Measurements from ENCODE around the gene CDNF.

Gene CDNF

GRCh38 chr10:14798636-14799035 lies 39.2 kb downstream of the CDNF start:
- no peak for DNase-seq

DNA sequence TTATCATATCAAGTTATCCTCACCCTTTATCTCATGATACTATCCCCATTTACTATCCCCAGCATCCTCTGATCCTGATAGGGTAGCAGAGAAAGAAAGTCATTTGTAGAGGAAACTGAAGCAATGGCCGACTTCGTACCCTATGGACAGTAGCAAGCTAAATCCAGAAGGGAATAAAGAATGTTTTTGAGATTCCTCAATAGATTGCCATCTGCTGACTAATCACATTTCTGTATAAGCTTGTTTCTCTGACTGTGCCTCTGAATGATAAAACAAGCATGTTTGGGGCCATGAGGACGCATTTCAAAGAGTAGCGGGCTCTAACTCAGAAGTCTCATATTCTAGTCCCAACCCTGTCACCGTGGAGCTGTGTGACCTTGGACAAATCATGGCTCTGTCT lies 49.9 kb downstream of the CDNF start:
- DNase-seq: no peak

DNA sequence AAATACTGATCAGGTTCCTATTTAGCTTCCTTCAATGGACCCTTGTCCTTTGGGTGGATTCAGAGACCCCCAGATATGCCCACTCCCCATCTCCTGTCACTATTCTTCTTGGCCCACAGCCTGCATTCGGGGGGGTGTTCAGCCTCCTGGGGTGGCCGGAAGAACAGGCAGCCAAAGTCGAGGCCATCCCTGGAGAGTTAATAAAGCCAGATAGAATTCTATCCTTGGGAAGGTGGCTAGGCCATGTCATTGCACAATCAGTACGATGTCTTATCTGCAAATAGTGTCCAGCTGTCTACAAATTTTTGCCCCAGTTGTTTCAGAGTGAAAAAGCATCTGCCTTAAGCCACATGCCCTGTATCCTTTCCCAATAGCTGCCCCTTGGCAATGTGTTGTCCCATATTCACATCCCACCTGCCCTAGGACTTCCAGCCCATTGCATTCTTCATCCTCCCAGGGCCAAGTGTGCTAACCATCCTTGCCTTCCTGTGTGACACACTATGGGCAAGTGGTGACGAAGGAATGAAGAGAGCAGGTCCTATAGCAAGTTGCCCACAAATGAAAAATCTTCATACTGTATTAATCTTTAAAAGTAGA lies 53.3 kb downstream of the CDNF start:
- no peak for DNase-seq

DNA sequence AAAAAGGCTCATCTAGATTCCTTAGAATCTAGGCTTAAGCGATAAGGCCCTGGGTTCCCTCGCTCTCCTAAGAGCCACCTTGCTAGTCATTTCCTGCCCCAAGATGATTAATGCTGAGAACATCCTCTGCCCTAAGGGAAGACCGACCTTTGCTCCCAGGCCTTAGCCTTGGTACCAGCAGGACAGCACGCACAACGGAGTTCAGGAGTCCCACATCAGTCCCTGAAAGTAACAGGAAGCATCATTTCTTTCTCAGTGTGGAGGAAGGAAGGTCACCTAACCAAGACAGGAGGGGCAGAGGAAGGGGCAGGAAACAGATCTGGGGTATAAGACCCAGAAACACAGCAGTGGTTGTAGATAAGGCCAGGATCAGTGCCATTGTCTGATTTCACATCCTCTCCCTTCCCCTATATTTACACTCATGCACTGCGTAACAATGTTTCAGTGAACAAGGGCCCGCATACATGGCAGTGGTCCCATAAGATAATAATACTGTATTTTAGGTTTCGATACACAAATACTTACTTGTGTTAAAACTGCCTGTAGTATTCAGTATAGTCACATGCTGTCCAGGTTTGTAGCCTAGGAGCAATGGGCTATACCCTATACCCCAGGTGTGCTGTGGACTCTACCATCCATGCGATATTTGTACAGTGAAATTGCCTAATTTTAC lies 55.0 kb downstream of the CDNF start:
- no peak for DNase-seq

DNA sequence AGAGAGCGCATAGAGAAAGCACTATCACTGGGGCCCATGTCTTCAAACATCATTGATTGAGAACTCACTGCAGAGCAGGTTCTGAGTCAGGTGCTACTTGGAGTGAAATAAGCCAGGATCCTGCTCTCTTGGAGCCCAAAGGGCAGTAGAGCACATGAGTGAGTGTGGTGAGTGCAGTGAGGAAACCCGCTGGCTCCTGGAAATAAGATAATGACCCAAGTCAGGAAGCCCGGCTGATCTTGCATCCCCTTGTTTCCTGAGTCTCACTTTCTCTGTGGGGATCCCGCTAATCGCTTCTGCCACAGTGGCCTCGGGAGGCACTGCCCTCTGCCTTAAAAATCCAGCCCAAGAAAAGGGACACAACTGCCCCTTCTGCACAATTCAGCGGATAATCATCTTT lies 56.1 kb downstream of the CDNF start:
- DNase-seq: no peak

DNA sequence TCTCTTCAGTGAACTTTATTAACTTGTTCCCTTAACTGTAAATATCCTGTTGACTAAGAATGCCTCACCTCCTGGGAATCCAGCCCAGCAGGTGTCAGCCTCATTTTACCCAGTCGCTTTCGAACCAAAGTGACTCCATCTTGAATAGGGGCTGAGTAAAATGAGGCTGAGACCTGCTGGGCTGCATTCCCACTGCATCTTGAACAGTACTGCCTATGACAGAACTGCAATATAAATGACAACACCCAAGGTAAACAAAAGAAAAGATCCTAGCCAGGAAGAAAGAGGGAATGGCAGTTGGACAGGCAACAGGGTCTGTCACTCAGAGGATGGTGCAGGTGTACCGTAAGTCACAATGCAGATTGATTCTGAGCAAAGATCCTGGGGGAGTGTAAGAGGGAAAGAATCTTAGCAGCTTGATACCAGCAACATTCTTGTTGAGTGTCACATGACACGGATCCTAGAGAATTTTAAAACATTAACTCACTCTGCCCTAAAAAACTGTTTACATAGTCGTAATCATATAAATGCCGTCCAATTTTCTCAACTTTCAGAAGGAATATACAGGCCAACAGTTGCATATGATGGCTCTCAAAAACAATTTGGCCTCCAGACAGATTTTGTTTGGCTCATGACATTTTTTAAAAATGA lies 58.7 kb downstream of the CDNF start:
- DNase-seq: no peak

GRCh38 chr10:14776546-14776945 lies 61.3 kb downstream of the CDNF start:
- no peak for DNase-seq

DNA sequence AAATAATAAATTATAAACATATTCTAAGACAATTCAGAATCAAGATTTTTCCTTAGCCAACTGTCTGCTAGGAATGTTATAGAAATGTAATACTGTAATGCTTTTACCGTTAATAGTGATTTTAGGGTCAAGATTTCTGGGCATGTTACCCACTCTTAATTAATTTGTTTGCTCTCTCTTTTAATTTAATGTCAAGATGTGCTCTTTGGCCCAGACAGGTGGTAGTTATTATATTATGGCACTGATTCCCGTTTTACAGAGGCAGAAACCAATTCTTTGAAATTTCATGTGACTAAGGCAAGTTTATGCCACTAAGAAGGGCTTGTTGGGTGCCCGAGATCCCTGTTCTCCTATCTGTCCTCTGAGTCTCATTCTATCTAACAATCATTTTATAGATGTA lies 62.2 kb downstream of the CDNF start:
- no peak for DNase-seq

GRCh38 chr10:14774797-14775196 lies 63.0 kb downstream of the CDNF start, which contains the start of gene FAM107B:
TSS of gene FAM107B (minus strand) at chr10:14774897. CDS start at chr10:14774663, 234 bp downstream.
- no peak for DNase-seq

DNA sequence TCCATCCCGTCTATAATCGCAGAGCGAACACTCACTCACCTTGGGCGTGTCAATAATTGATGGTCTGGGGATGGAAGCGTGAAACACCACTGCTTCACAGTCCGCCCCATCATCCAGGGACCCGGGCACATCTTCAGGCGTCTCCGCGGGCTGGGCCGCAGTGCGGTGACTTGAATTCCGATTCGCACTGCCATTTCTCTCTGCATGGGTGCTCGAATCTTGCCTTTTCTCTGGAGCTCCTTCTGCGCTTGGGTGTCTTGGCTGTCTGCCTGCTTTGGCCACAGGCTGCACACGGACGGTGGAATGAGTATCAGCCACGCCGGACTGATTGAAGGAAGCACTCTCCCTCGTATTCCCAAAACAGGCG lies 63.6 kb downstream of the CDNF start:
- no peak for DNase-seq

DNA sequence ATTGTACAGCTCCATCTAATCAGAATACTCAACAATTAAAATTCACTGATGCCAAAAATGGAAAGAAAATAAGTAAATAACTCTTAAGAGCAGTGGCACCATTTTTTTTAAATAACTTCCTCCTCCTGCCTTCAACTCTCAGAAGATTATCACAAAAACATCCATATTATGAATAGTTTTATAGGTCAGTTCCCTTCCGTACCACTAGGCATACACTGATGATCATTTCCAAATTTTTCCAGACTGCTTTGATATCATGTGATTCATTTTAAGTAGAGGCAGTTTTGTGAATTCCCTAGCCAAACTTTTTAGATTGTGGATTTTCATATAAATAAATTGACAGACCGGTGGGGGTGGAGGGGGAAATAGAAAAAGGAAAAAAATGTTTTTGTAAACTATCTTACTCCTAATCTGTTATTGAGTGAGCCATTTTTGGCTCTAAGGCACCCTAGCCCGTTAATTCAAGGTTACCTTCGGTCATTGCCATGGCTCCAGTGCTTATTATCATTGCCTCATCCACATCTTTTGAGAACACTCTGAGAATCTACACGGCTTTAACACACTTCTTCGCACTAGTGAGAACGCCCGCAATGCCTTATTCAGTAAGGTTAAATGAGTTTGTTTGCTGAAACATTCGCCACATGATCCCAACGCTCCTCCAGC lies 64.2 kb downstream of the CDNF start:
- no peak for DNase-seq

- no peak for DNase-seq
These were observed 65.4 kb downstream of the CDNF start for GRCh38 chr10:14772399-14772798.

DNA sequence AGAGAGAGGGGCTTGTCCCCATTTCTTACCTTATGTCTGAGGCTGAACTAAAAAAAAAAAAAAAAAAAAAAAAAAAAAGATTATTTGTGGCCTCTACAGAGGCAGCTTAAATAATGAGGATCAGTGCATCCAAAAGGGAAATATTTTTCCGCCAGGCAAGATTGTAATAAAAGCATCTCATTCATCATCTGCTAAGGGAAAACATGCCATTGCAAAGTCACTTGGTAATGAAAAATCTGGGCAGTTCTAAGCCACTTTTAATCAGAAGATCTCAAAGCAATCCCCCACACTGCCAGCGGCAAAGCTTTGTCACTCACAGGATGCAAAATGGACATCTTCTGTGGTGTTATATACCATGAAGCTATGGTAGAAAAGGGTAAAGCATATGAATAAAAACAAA lies 66.9 kb downstream of the CDNF start:
- DNase-seq: no peak
